GM10248 (cell line): ENCODE measurements around the gene FOXA1.
"Not testable (repeated sequence)": the region's sequence is repeated elsewhere in the genome, so short reads cannot be mapped to it uniquely, and the experiment has no call there.

ENCODE experiments used
- CTCF ChIA-PET: fragments of 300-600 bp; sonication (Branson Sonifier 250); formaldehyde crosslinking; extraction: SDS; loops from one replicate; lab custom pipeline; 2021; ENCODE audit warnings: antibody characterized with exemption; lab: Yijun Ruan, JAX
- POLR2A ChIA-PET: fragments of 350-650 bp; sonication (Branson Sonifier 250); formaldehyde crosslinking; extraction: SDS; loops from one replicate; lab custom pipeline; 2020; ENCODE audit warnings: antibody characterized with exemption; lab: Yijun Ruan, JAX
- DNase-seq: peaks from one replicate; pipeline ENCODE4 v3.0.0; 2012; ENCODE audit errors: extremely low spot score
- TF ChIP-seq, protein P1 (sequence below): IDR thresholded peaks from 2 replicates; pipeline ENCODE4 v1.5.1; 2012; ENCODE audit warnings: mild to moderate bottlenecking, low read depth; ENCODE audit errors: extremely low read depth, missing control alignments, control extremely low read depth

Gene FOXA1

DNA sequence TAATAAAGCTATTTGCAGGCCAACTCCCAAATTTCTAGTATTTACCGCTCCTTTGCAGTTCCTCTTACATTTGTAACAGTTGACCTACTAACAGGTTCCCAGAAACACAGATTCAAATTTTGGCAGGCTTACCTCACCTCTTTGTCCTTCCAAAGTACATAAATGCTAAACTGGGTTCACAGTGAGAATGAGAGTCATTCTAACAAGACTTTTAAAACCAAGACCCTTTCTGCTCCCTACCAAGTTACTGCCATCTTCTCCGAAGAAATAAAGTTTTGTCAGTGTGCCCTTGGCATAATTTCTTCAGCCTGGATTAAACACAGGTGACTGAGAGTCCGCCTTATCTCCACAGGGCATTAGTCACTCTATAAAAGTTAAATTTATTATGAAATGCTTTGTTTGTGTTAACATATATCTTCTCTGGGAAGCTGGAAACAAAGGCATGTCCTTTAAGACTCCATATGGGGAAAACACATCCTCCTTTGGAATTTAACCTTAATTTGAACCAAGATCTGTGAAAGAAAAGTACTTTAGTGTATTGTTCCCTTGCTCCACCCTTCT, 28.2 kb downstream of the FOXA1 start:
- TF ChIP-seq, protein P1, sequence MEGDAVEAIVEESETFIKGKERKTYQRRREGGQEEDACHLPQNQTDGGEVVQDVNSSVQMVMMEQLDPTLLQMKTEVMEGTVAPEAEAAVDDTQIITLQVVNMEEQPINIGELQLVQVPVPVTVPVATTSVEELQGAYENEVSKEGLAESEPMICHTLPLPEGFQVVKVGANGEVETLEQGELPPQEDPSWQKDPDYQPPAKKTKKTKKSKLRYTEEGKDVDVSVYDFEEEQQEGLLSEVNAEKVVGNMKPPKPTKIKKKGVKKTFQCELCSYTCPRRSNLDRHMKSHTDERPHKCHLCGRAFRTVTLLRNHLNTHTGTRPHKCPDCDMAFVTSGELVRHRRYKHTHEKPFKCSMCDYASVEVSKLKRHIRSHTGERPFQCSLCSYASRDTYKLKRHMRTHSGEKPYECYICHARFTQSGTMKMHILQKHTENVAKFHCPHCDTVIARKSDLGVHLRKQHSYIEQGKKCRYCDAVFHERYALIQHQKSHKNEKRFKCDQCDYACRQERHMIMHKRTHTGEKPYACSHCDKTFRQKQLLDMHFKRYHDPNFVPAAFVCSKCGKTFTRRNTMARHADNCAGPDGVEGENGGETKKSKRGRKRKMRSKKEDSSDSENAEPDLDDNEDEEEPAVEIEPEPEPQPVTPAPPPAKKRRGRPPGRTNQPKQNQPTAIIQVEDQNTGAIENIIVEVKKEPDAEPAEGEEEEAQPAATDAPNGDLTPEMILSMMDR: no peak
- ChIA-PET POLR2A (no interaction called here), CTCF (no interaction called here)
- DNase-seq: no peak

DNA sequence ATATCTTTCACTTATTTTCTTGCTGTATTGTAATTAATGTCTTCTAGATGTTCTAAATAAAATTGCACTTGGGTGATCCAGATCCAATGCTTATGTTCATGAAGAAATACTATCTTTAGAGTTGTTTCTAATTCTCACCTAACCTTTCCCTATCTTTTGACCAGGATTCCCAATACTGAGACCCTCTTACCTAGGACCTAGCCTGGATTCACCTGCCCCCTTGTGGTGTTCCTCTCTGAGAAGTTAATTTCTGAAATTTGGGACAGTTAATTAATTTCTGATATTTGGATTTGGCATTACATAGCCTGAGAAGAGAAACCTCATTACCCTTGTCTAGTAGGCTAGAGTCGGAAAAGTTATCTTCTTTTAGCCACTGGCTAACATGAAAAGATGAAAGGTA, 29.5 kb downstream of the FOXA1 start:
- CTCF ChIA-PET: no interaction called here
- no peak for DNase-seq
- TF ChIP-seq, protein P1: no peak
- POLR2A ChIA-PET: no interaction called here

DNA sequence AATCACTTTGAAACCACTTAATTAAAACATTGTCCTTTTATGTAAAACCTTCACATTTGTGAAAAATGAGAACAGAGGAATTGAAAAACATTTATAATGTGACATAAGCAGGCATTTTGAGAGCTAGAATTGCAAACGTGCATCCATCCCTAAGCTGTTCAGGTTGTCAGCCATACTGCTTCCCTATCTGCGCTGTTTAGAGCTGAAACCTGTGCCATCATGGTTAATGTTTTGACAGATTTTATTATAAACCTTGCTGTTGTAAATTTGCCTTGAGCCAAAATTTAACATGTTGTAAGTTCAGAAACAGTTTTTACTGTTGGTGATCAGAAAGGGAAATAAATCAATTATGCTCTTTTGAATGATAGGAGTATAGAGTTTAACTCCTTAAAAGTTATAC, 31.9 kb downstream of the FOXA1 start:
- TF ChIP-seq, protein P1: no peak
- ChIA-PET POLR2A (no interaction called here), CTCF (no interaction called here)
- no peak for DNase-seq

DNA sequence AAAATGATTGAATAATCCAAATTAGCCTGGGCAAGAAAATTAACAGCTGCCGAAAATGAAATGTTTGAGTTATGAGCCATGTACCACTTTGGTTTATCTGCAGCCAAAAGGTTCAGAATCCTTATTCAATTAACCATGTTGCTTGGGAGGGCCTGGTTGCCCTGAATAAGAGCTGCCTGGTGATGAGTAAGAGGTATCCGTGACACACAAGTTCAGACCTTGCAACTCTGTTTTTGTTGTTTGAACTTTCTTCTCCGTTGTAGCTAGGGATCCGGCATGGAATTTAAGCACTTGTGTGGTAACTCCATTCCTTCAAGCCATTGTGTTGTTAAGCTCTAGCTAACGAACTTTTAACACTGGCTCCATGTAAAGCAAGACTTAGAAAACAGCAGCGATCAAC, 35.7 kb downstream of the FOXA1 start:
- DNase-seq: no peak
- ChIA-PET POLR2A (no interaction called here), CTCF (no interaction called here)
- TF ChIP-seq, protein P1: no peak

DNA sequence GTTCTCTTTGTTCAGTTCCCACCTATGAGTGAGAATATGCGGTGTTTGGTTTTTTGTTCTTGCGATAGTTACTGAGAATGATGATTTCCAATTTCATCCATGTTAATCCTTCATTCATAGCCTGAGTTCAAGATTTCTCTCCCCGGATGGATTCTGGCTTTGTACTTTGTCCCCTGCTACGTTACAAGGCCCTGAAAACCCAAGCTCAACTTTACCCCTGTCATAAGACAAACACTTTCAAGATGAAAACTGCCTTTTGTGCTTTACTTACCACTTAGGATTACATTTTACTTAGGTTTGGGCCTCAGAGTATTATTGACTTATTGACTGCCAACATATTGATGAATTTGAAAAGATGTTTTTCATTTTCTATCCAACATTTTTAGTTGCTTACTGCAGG, 36.3 kb downstream of the FOXA1 start:
- CTCF ChIA-PET: no interaction called here
- POLR2A ChIA-PET: no interaction called here
- TF ChIP-seq, protein P1: no peak
- no peak for DNase-seq

DNA sequence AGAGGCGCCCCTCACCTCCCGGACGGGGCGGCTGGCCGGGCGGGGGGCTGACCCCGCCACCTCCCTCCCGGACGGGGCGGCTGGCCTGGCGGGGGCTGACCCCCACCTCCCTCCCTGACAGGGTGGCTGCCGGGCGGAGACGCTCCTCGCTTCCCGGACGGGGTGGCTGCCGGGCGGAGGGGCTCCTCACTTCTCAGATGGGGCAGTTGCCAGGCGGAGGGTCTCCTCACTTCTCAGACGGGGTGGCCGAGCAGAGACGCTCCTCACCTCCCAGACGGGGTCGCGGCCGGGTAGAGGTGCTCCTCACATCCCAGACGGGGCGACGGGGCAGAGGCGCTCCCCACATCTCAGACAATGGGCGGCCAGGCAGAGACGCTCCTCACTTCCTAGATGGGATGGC, 39.5 kb downstream of the FOXA1 start:
- CTCF ChIA-PET: not testable (repeated sequence)

DNA sequence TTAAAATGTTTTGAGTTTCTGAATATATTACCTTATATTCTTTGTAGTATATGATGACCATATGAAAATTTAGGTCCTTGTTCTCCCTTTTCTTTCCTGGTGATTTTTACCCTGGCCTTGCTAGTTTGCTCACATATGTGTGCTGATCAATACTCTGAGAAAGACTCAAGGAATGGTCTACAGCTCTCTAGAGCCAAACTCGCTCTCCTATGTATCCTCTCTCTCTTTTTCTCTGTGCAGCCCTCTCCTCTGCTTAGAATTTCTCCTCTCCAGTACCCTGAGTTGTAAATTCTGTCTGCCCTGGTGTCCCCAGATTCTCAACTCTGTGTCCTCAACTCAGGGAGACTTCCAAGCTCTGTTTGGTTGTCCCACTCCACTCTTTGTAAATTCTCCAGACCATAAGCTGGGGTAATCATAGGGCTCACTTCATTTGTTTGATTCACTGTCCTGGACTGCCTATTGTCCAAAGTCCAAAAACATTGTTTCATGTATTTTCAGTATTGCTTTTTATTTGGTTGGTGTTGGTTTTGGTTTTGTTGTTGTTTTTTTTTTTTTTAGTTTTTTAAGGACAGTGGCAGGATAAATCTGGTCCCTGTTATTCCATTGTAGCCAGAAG, 41.0 kb downstream of the FOXA1 start:
- no peak for DNase-seq
- CTCF ChIA-PET: no interaction called here
- TF ChIP-seq, protein P1: no peak
- POLR2A ChIA-PET: no interaction called here

More for the DNA sequence above, 39.5 kb downstream of the FOXA1 start:
- POLR2A ChIA-PET, DNase-seq: not testable (repeated sequence)
